Stimulated activated CD4-positive, alpha-beta T cell treated with anti-CD3 and anti-CD28 coated beads, Interleukin-12 subunit alpha, Interleukin-12 subunit beta, amount 100 ng/mL, for 24 hours (primary cell): ENCODE results near the gene ACAD10.
A peak's percentile ranks its signal among the peaks of the same experiment; 100 is the strongest.
"Not testable (repeated sequence)": the region's sequence is repeated elsewhere in the genome, so short reads cannot be mapped to it uniquely, and the experiment has no call there.

ENCODE experiments used
- DNase-seq, 2 experiments: peaks; one replicate each; pipeline ENCODE4 v3.0.0-alpha.2; 2020; ENCODE audit warnings: low read depth in 2 of 2

The ACAD10 gene

GRCh38 chr12:111753144-111753881 lies 67.5 kb downstream of the ACAD10 start:
- no peak for DNase-seq

- DNase-seq: no peak
These were observed 68.8 kb downstream of the ACAD10 start for GRCh38 chr12:111754671-111755070.

- no peak for DNase-seq
These were observed 70.3 kb downstream of the ACAD10 start for GRCh38 chr12:111756196-111756595.

GRCh38 chr12:111756681-111757080 lies 70.8 kb downstream of the ACAD10 start:
- no peak for DNase-seq

GRCh38 chr12:111757361-111758119 lies 71.7 kb downstream of the ACAD10 start:
- no peak for DNase-seq

GRCh38 chr12:111758120-111758561 lies 72.3 kb downstream of the ACAD10 start:
- no peak for DNase-seq

- DNase-seq: no peak
These were observed 73.4 kb downstream of the ACAD10 start for GRCh38 chr12:111759271-111759670.

GRCh38 chr12:111759991-111760390 lies 74.1 kb downstream of the ACAD10 start:
- no peak for DNase-seq

GRCh38 chr12:111761099-111761498 lies 75.2 kb downstream of the ACAD10 start:
- no peak for DNase-seq

- no peak for DNase-seq
These were observed 75.9 kb downstream of the ACAD10 start for GRCh38 chr12:111761706-111762105.

GRCh38 chr12:111763552-111763951 lies 77.7 kb downstream of the ACAD10 start:
- DNase-seq: not testable (repeated sequence)

GRCh38 chr12:111764120-111764821 lies 78.4 kb downstream of the ACAD10 start:
- no peak for DNase-seq

GRCh38 chr12:111766608-111767361 lies 80.9 kb downstream of the ACAD10 start, which contains the start of gene ALDH2:
Gene ALDH2 (plus strand): TSS chr12:111766933. CDS start chr12:111766983, 50 bp downstream.
- peak in 1 of 2 experiments; percentile 22 for DNase-seq

- DNase-seq: no peak
These were observed 81.7 kb downstream of the ACAD10 start for GRCh38 chr12:111767362-111768158.

GRCh38 chr12:111768159-111768895 lies 82.5 kb downstream of the ACAD10 start:
- DNase-seq: no peak

- no peak for DNase-seq
These were observed 83.7 kb downstream of the ACAD10 start for GRCh38 chr12:111769599-111769998.

GRCh38 chr12:111773801-111774551 lies 88.1 kb downstream of the ACAD10 start:
- DNase-seq: no peak

- no peak for DNase-seq
These were observed 89.6 kb downstream of the ACAD10 start for GRCh38 chr12:111775205-111776193.
